Measurements from ENCODE around the gene WNT2B. TPM values are rescaled to one million over a fixed set of nuclear protein-coding genes. Genes with fewer than 3 reads are reported as not detected.

Gene WNT2B
- polyA plus RNA-seq, 1 experiment: 2.7 TPM

DNA sequence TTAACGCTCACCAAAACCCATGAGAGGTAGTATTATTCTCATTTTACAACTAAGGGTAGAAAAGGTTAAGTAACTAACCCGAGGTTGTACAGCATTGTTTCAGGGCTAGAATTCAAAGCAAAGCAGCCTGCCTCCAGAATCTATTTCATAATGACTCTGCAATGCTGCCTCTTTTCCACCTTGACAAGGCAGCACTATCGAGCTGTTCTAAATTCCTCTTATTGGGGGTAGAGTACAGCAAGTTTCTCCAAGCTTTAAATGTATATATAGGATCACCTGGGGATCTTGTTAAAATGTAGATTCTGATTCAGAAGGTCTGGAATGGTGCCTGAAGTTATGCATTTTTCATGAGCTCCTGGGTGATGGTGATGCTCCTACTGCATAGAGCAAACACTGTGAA is 30.1 kb downstream of the WNT2B start:
- ChIA-PET CTCF (interaction anchor here (0.6 to 4.4 kb wide), 2 partner anchors 37 to 328 kb away, joined by 4 to 19 read pairs; no protein-coding TSS in a partner anchor), POLR2A (interaction anchor here (0.6 kb wide), 1 partner anchor 66 kb away, joined by 4 read pairs; no protein-coding TSS in a partner anchor)
- no peak overlapping the region for H3K4me3 ChIP-seq (ENCODE audit: low read depth, low read length)
- no peak for DNase-seq (ENCODE audit: low read depth, low spot score)
- peaks cover 3% of the 10 kb centered on the region for H3K27me3 ChIP-seq (ENCODE audit: control insufficient read depth, insufficient read depth, low read length)
- TF ChIP-seq CTCF (IDR thresholded peaks at IDR 0.05; ENCODE audit: low read depth, low read length): no peak
- H3K9me3 ChIP-seq (ENCODE audit: control insufficient read depth, insufficient read depth, low read length): no peaks in the 10 kb centered on the region
- no peak overlapping the region for H3K27ac ChIP-seq (ENCODE audit: low read depth, low read length)

GRCh38 chr1:112540226-112540794 is 31.5 kb downstream of the WNT2B start:
- Histone ChIP-seq H3K27me3 (ENCODE audit: control insufficient read depth, insufficient read depth, low read length) (peaks cover 3% of the 10 kb centered on the region), H3K9me3 (ENCODE audit: control insufficient read depth, insufficient read depth, low read length) (no peaks in the 10 kb centered on the region), H3K27ac (ENCODE audit: low read depth, low read length) (no peak overlapping the region), H3K4me3 (ENCODE audit: low read depth, low read length) (no peak overlapping the region)
- ChIA-PET CTCF (interaction anchor here (0.7 to 4.4 kb wide), 4 partner anchors 12 to 74 kb away, joined by 3 to 19 read pairs (median 5); no protein-coding TSS in a partner anchor), POLR2A (interaction anchor here (0.5 kb wide), 1 partner anchor 79 kb away, joined by 3 read pairs; no protein-coding TSS in a partner anchor)
- no peak for TF ChIP-seq CTCF (IDR thresholded peaks at IDR 0.05; ENCODE audit: low read depth, low read length)
- DNase-seq (ENCODE audit: low read depth, low spot score): no peak

GRCh38 chr1:112541299-112541698 is 32.5 kb downstream of the WNT2B start:
- ChIA-PET CTCF (interaction anchor here (0.9 to 1.4 kb wide), 2 partner anchors 13 to 172 kb away, joined by 4 to 6 read pairs; no protein-coding TSS in a partner anchor), POLR2A (no interaction called here)
- no peak overlapping the region for H3K27ac ChIP-seq (ENCODE audit: low read depth, low read length)

GRCh38 chr1:112542206-112542973 is 33.6 kb downstream of the WNT2B start:
- no peak overlapping the region for H3K27ac ChIP-seq (ENCODE audit: low read depth, low read length)
- ChIA-PET POLR2A (no interaction called here), CTCF (interaction anchor here (0.6 to 1.7 kb wide), 6 partner anchors 12 to 173 kb away, joined by 3 to 4 read pairs (median 4); no protein-coding TSS in a partner anchor)
- TF ChIP-seq CTCF (IDR thresholded peaks at IDR 0.05; ENCODE audit: low read depth, low read length): no peak
- no peaks in the 10 kb centered on the region for H3K9me3 ChIP-seq (ENCODE audit: control insufficient read depth, insufficient read depth, low read length)
- H3K4me3 ChIP-seq (ENCODE audit: low read depth, low read length): no peak overlapping the region
- peaks cover 3% of the 10 kb centered on the region for H3K27me3 ChIP-seq (ENCODE audit: control insufficient read depth, insufficient read depth, low read length)
- DNase-seq (ENCODE audit: low read depth, low spot score): no peak

More at GRCh38 chr1:112541299-112541698, 32.5 kb downstream of the WNT2B start:
- Histone ChIP-seq H3K27me3 (ENCODE audit: control insufficient read depth, insufficient read depth, low read length) (peaks cover 3% of the 10 kb centered on the region), H3K4me3 (ENCODE audit: low read depth, low read length) (no peak overlapping the region), H3K9me3 (ENCODE audit: control insufficient read depth, insufficient read depth, low read length) (no peaks in the 10 kb centered on the region)
- no peak for DNase-seq (ENCODE audit: low read depth, low spot score)
- TF ChIP-seq CTCF (IDR thresholded peaks at IDR 0.05; ENCODE audit: low read depth, low read length): no peak
